Mesothelial cell of epicardium (in vitro differentiated cells): ENCODE data around the gene TMEM125. TPM values are rescaled to one million over a fixed set of nuclear protein-coding genes. Genes with fewer than 3 reads are reported as not detected.

Experiments used
- DNase-seq, 2 experiments: peaks; one replicate each; pipeline ENCODE4 v3.0.0; 2021; ENCODE audit warnings: low spot score in 2 of 2; ENCODE audit not compliant: unreplicated experiment in 2 of 2
- H3K27ac Mint-ChIP-seq: 2 replicates; pipeline ENCODE4 v1.8.0; 2021; ENCODE audit warnings: mixed read lengths
- H3K27me3 Mint-ChIP-seq: 2 replicates; pipeline ENCODE4 v1.8.0; 2021; ENCODE audit warnings: low read depth, mixed read lengths
- H3K36me3 Mint-ChIP-seq: 2 replicates; pipeline ENCODE4 v1.8.0; 2021; ENCODE audit warnings: mixed read lengths
- H3K4me1 Mint-ChIP-seq: 2 replicates; pipeline ENCODE4 v1.8.0; 2021; ENCODE audit warnings: mixed read lengths
- H3K4me3 Mint-ChIP-seq: 2 replicates; pipeline ENCODE4 v1.8.0; 2021; ENCODE audit warnings: mild to moderate bottlenecking, moderate library complexity, mixed read lengths
- H3K9me3 Mint-ChIP-seq: 2 replicates; pipeline ENCODE4 v1.8.0; 2021; ENCODE audit warnings: mixed read lengths
- total RNA-seq: library from RNA; stranded (reverse); gene quantifications from 3 replicates; pipeline ENCODE4 v1.2.1, GENCODE V29; 2021
- TF ChIP-seq, protein P1 (sequence below): fragments of 200-600 bp; sonication (generic); IDR thresholded peaks from one replicate; pipeline ENCODE4 v1.5.0; 2021; ENCODE audit warnings: antibody characterized with exemption; ENCODE audit not compliant: unreplicated experiment

The TMEM125 gene
- total RNA-seq, 1 donor from 2014 or later: 9.2 TPM

DNA sequence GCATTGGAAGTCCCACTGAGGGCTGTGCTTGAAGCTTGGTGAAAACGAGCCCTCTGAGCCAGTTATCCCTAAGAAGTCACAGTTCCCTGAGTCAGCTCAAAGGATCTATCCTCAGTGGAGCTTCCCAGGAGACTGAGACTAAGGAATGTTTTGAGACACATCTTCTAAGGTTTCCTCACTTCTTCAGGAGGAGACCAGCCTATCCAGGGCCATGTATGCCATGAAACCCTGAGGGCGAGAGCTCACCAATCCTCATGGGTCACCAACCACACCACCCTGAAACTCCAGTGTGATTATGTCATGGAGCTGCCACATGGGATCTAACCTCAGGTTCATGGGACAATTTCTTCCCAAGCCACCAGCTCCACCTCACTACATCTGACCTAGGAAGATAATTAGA lies 23.4 kb downstream of the TMEM125 start:
- H3K27me3 Mint-ChIP-seq: no peaks in the 10 kb centered on the region
- no peaks in the 10 kb centered on the region for H3K9me3 Mint-ChIP-seq
- H3K27ac Mint-ChIP-seq: no peak overlapping the region
- H3K4me1 Mint-ChIP-seq: peaks cover 13% of the 10 kb centered on the region
- TF ChIP-seq, protein P1, sequence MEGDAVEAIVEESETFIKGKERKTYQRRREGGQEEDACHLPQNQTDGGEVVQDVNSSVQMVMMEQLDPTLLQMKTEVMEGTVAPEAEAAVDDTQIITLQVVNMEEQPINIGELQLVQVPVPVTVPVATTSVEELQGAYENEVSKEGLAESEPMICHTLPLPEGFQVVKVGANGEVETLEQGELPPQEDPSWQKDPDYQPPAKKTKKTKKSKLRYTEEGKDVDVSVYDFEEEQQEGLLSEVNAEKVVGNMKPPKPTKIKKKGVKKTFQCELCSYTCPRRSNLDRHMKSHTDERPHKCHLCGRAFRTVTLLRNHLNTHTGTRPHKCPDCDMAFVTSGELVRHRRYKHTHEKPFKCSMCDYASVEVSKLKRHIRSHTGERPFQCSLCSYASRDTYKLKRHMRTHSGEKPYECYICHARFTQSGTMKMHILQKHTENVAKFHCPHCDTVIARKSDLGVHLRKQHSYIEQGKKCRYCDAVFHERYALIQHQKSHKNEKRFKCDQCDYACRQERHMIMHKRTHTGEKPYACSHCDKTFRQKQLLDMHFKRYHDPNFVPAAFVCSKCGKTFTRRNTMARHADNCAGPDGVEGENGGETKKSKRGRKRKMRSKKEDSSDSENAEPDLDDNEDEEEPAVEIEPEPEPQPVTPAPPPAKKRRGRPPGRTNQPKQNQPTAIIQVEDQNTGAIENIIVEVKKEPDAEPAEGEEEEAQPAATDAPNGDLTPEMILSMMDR: no peak
- no peak overlapping the region for H3K4me3 Mint-ChIP-seq
- DNase-seq: no peak
- H3K36me3 Mint-ChIP-seq: no peaks in the 10 kb centered on the region

DNA sequence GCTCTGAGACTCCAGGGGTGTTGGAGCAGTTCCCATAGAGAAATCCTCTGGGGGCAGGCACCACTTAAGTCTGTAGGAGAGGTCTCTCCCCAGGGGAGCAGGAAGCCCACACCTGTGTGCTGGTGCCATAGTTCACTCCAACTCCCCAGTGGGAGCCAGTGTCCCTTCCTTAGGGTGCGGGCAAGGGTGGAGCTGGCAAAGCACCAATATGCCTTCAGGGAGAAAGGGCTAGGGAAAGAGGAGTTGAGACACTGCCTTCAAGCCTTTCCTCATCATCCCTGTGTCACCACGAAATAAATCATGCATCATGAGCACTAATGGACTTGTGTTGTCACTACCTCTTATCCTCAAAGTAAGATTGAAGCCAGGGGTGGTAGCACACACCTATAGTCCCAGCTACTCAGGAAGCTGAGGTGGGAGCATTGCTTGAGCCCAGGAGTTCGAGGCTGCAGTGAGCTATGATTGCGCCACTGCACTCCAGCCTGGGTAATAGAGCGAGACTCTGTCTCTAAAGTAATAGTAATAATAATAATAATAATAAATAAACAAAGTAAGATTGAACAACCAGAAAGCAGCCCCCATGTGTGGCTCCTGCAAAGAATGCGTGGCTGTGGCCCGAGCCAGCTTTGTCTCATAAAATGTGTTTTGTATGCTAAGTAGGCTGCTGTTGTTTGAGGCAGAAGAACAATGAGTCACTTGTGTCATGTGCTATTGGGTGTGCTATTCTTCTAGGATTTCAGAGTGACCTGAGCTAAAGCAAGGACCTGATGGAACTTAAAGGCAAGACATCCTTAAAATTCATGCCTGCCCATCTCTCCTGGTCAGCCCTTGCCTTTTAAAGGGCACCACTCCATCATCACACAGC lies 24.3 kb downstream of the TMEM125 start:
- Mint-ChIP-seq H3K4me3 (no peak overlapping the region), H3K27me3 (no peaks in the 10 kb centered on the region), H3K27ac (no peak overlapping the region), H3K36me3 (no peaks in the 10 kb centered on the region), H3K9me3 (no peaks in the 10 kb centered on the region), H3K4me1 (peaks cover 13% of the 10 kb centered on the region)
- no peak for DNase-seq
- TF ChIP-seq, protein P1: no peak

DNA sequence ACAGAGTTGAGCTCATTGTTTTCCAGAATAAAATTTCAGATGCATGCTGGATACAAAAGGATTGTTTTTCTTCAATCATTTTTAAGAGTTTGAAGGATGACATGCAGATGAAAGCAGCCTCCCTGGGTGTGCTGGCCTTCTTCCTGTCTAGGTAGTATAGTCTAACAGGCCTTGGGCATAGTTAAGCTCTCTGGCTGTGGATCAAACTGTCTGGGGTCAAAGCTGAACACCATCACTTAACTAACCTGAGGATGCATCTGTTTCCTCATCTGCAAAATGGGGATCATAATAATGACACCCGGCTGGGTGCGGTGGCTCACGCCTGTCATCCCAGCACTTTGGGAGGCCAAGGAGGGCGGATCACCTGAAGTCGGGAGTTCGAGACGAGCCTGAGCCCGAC lies 25.0 kb downstream of the TMEM125 start:
- DNase-seq: no peak
- H3K4me3 Mint-ChIP-seq: no peak overlapping the region
- TF ChIP-seq, protein P1: no peak
- no peaks in the 10 kb centered on the region for H3K9me3 Mint-ChIP-seq
- H3K36me3 Mint-ChIP-seq: no peaks in the 10 kb centered on the region
- H3K4me1 Mint-ChIP-seq: peaks cover 13% of the 10 kb centered on the region
- H3K27me3 Mint-ChIP-seq: no peaks in the 10 kb centered on the region
- no peak overlapping the region for H3K27ac Mint-ChIP-seq

DNA sequence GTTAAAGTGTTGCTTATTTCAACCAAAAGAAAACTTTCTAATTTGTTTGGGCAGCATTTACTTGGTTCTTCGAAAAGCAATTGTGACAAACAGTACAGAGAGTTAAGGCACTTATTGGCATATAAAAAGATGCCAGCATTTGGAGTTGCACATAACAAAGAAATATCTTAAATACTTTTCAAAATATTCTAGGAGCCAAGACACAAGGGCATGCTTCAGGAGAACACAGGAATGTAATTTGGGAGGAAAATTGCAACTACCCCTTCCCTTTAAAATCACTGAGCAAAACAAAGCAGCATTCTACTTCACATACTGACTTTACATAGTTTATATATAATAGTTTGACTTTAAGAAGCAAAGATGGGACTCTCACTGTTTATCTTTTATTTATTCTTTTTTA lies 26.4 kb downstream of the TMEM125 start:
- H3K4me3 Mint-ChIP-seq: no peak overlapping the region
- TF ChIP-seq, protein P1: no peak
- no peaks in the 10 kb centered on the region for H3K9me3 Mint-ChIP-seq
- no peaks in the 10 kb centered on the region for H3K27me3 Mint-ChIP-seq
- H3K4me1 Mint-ChIP-seq: peaks cover 13% of the 10 kb centered on the region
- DNase-seq: no peak
- H3K27ac Mint-ChIP-seq: peak overlapping the region; percentile 30
- no peaks in the 10 kb centered on the region for H3K36me3 Mint-ChIP-seq

DNA sequence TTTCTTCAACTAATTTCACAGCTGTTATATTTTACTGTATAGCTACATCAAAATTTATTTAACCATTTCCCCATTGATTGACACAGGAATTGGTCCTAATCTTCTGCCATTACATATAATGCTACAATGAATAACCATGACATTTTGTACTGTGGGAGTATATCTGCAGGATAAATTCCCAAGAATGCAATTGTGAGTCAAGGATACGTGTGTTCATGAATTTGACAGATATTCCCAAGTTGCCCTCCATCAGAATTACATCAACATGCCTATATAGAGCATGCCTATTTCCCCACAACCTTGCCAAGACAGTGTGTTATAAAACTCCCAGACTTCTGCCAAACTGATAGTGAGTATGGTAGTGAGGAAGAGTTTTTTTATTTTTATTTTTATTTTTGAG lies 28.3 kb downstream of the TMEM125 start:
- Mint-ChIP-seq H3K9me3 (no peaks in the 10 kb centered on the region), H3K36me3 (no peaks in the 10 kb centered on the region), H3K27me3 (no peaks in the 10 kb centered on the region), H3K4me1 (peaks cover 15% of the 10 kb centered on the region), H3K4me3 (no peak overlapping the region), H3K27ac (no peak overlapping the region)
- TF ChIP-seq, protein P1: no peak
- DNase-seq: no peak
